NCI-H2227 (cell line): Measurements from ENCODE around the gene MIPEP.
"Not testable (repeated sequence)": the region's sequence is repeated elsewhere in the genome, so short reads cannot be mapped to it uniquely, and the experiment has no call there.

Source experiments
- DNase-seq: peaks from one replicate; lab custom pipeline; 2025; ENCODE audit not compliant: unreplicated experiment; lab: John Stamatoyannopoulos, UW

Gene MIPEP

GRCh38 chr13:23751195-23751594 is 138.0 kb downstream of the MIPEP start:
- no peak for DNase-seq

- no peak for DNase-seq
Observed at GRCh38 chr13:23750383-23751121, 138.6 kb downstream of the MIPEP start.

GRCh38 chr13:23749288-23749873 is 139.8 kb downstream of the MIPEP start:
- DNase-seq, result no peak

- DNase-seq, result no peak
Observed at GRCh38 chr13:23748109-23748990, 140.8 kb downstream of the MIPEP start.

- not testable (repeated sequence) for DNase-seq
Observed at GRCh38 chr13:23746141-23746540, 143.1 kb downstream of the MIPEP start.

GRCh38 chr13:23744315-23744714 is 144.9 kb downstream of the MIPEP start:
- DNase-seq, result no peak

GRCh38 chr13:23743278-23744076 is 145.7 kb downstream of the MIPEP start:
- DNase-seq, result no peak

- DNase-seq, result peak; percentile 6
Observed at GRCh38 chr13:23741879-23742510, 147.2 kb downstream of the MIPEP start.

GRCh38 chr13:23740002-23740401 is 149.2 kb downstream of the MIPEP start:
- no peak for DNase-seq

GRCh38 chr13:23739596-23739995 is 149.6 kb downstream of the MIPEP start:
- DNase-seq, result no peak

- no peak for DNase-seq
Observed at GRCh38 chr13:23736541-23736940, 152.7 kb downstream of the MIPEP start.

- DNase-seq, result no peak
Observed at GRCh38 chr13:23735329-23735728, 153.9 kb downstream of the MIPEP start.

- no peak for DNase-seq
Observed at GRCh38 chr13:23731709-23732108, 157.5 kb downstream of the MIPEP start.

- no peak for DNase-seq
Observed at GRCh38 chr13:23730251-23730650, 158.9 kb downstream of the MIPEP start.

GRCh38 chr13:23729531-23729930 is 159.7 kb downstream of the MIPEP start:
- no peak for DNase-seq

GRCh38 chr13:23728807-23729206 is 160.4 kb downstream of the MIPEP start:
- DNase-seq, result no peak

GRCh38 chr13:23725922-23726321 is 163.3 kb downstream of the MIPEP start:
- DNase-seq, result no peak

- DNase-seq, result no peak
Observed at GRCh38 chr13:23724196-23724970, 164.8 kb downstream of the MIPEP start.

- DNase-seq, result no peak
Observed at GRCh38 chr13:23723471-23723870, 165.7 kb downstream of the MIPEP start.
